A549 treated with Mapracorat at 1 μM for 4 hours (cell line): ENCODE data around the gene RASGEF1B. TPM values are rescaled to one million over a fixed set of nuclear protein-coding genes. Genes with fewer than 3 reads are reported as not detected.

Experiments used
- total RNA-seq: library from RNA; stranded (reverse); fragments of 200-300 nt; extraction: Qiagen RNA extraction; gene quantifications from 5 replicates; pipeline ENCODE4 v1.2.3, GENCODE V29; 2022

RASGEF1B gene
- total RNA-seq = not detected in 5 replicates

DNA sequence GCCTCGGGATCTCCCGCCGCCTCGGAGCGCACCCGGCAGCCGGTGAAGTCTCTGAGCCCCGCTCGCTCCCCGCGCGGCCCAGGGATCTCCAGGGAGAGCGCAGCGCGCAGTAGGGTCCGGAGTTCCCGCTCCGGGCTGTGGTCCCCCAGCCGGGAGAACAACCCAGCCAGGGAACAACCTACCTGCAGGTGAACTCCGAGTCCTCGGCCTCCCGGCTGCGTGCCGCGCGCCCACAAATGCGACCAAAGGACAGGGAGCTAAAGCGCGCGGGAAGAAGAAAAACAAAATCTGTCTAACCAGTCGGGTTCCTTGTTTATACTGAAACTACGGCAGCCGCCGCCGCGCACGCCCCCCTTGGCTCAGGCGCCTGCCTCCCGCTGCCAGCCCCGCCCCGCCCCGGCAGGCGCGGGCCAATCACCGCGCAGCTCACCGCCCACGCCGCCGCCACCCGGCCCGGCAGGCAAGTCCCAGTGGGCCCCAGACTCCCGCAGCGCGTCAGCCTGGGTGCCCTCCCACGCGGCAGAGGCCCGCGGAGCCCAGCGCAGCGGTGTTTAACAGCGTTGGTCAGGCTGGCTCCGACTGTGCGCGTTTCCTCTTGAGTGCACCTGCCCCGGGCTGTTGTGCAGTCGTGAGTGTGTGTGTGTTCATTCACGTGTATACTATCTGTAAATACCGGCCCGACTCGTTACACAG is at the start of gene RASGEF1B:
Gene RASGEF1B (minus strand): TSS at position 320 of the 693 bp plus-strand sequence. CDS start 12,399 bp downstream, outside the sequence.

